Left lobe of liver (tissue), 2 donors: ENCODE data around the gene CFAP73. TPM values are rescaled to one million over a fixed set of nuclear protein-coding genes. Genes with fewer than 3 reads are reported as not detected.

ENCODE experiments used
- ATAC-seq: fragments of 200-7000 bp; cut with Tn5 transposase; one replicate; pipeline ENCODE4 v1.9.1; 2020; ENCODE audit warnings: mild to moderate bottlenecking, moderate library complexity
- DNase-seq: peaks from one replicate; pipeline ENCODE4 v3.0.0-alpha.2; 2020; ENCODE audit warnings: low spot score
- total RNA-seq: library from RNA; stranded (reverse); gene quantifications from one replicate; pipeline ENCODE4 v1.2.1, GENCODE V29; 2021
- donor health status: DM: no; HTN: no; CAD: no; lungs with moderate emphysema.
- donor health status: DM: no; HTN: yes; CAD: no.

CFAP73 gene
- total RNA-seq, 1 donor from 2014 or later = not detected

DNA sequence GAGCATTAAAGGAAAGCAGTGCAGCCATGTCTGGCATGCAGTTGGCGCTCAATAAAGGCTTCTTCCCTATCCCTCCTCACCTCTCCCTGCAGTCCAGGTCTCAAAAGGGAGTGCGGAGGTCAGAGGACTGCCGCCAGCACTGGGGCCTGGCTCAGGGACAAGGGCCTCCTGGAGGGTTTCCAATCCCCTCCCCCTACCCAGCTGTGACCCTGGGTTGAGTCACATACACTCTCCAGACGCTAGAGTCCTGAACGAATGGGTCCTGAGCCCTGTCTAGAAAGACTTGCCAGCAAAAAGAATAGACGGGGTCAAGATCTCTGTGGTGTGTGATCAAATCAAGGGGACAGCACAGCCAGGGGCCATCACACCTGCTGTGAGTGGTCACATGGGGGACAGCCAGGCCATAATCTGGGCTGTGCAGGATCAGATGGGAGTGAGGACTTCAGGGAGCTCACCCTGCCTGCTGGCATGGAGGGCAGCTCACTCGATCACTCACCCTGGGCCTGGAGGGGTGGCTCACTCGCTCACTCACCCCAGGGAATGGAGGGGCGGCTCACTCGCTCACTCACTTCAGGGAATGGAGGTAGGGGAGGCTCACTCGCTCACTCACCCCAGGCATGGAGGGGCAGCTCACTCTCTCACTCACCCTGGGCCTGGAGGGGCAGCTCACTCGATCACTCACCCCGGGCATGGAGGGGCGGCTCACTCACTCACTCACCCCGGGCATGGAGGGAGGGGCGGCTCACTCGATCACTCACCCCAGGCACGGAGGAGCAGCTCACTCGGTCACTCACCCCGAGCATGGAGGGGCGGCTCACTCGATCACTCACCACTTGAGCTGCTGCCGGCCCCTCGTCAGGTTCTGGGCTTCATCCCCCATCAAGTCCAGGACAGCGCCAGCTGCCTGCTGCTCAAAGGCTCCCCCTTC lies 12.8 kb downstream of the CFAP73 start:
- ATAC-seq = peak; percentile 85
- DNase-seq = peak; percentile 79

DNA sequence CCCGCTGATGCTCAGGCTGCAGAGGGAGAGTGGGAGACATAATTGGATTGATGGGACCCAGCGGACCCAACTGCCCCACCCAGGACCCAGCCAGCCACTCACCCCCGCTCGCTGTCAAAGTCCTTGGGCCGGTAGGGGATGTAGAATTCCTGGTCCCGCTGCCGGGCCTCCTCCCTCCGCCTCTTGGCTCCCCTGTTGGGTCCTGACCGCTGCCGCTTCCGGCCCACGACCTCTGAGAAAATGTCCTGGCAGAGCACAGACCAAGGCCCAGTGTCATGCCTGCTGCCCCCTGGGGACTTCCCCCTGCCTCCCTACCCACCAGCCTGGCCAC lies 13.5 kb downstream of the CFAP73 start:
- DNase-seq = no peak
- no peak for ATAC-seq

GRCh38 chr12:113164014-113164413 lies 14.5 kb downstream of the CFAP73 start:
- DNase-seq = no peak
- no peak for ATAC-seq

DNA sequence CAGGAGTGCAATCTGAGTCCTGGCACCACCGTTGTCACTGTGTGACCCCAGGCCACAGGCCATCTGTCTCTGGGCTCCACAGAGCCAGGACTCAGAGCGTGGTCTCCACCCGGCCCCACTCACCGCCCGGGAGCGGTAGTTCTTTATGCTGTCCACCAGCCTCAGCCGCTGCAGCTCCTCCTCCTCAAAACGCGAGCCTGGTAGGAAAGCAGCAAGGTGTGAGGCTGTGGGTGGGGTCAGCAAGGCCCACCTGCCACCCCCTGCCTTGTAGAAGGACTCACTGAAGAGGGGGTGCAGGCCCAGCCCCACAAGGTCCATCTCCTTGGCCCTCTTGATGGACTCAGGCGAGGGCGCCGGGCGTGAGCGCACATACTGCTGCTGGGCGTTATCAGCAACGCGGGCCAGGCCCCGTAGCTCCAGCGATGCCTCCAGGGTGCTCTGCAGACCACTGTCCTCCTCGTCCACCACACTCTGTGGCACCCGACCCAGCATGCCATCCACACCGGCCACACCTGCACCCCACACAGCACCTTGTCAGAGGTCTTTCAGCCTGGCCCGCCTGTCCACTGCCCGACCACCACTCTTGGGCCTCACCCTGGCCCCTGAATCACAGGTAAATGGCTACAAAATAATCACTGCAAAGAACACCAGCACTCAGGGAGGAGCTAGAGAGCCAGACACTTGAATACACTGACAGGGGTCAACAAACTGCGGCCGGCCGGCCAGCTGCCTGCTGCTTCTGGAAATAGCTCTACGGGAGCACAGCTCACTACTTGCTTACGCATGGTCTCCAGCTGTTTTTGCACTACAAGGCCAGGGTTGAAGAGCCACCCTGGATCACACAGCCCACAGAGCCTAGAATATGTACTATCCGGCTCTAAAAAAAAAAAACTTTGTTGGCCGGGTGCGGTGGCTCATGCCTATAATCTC lies 16.3 kb downstream of the CFAP73 start:
- ATAC-seq (no peak), DNase-seq (no peak)

DNA sequence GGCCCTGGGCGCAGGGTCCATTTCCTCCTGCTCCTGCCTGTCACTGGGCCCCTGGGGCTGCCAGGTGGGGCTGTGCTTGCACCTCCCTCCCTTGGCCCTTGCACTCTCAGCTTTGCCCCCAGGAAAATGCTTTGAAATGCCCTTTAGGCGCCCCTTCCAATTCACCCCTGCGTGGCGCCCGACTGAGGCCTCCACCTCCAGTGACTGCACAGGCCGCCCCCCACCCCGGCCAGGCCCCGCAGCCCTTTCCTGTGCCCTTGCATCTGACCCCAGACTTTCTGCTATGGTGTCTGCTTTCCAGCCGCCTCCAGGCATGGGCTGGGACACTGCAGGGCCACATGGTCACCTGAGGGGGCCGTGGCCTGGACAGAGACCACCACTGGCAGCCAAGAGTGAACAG lies 18.3 kb downstream of the CFAP73 start:
- DNase-seq (no peak), ATAC-seq (no peak)

DNA sequence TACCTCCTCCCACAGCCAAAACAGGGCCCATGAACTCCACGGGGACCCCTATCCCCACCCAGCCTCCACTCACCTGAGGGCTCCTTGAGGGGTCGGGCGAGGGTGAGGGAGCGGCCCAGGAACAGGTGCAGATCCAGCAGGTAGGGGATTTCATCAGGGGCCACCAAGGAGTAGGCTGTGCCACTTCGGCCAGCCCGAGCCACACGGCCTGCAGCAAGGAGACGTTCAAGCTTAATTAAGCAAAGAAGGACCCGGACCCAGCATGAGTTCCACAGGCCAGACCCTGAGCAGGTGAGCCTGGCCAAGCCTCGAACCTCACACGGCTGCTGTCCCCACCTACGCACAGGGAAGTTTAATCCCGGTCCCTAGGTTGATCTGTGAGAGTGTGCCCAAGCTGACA lies 20.2 kb downstream of the CFAP73 start:
- no peak for DNase-seq
- ATAC-seq = no peak

DNA sequence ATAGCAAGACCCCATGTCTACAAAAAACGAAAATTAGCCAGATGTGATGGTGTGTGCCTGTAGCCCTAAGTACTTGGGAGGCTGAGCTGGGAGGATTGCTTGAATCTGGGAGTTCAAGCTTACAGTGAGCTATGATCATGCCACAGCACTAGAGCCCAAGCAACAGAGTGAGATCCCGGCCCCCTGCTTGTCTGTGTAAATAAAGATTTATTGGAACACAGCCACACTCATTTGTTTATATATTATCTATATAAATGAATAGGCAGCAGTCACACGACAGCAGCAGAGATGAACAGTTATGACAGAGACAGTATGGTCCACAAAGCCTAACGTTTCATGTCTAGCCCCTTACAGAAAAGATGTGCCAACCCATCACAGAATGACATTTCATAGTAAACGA lies 20.9 kb downstream of the CFAP73 start:
- ATAC-seq (no peak), DNase-seq (no peak)

DNA sequence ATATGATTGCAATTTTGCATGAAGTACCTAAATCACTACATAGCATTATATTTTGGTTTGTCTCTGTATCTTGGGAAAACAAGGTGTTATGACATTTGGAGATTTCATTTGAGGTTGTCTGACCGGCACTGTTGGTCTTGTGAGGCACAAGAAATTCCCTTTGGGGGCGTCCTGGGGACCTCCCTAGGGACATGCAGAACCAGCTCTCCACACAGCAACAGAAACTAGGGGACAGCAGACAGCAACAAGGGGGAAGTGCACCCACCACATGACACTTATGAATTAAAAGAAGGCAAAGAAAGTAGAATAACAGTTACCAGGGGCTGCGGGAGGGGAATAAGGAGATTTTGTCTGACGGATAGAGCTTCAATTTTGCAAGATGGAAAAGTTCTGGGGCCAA lies 21.4 kb downstream of the CFAP73 start:
- ATAC-seq (no peak), DNase-seq (no peak)

DNA sequence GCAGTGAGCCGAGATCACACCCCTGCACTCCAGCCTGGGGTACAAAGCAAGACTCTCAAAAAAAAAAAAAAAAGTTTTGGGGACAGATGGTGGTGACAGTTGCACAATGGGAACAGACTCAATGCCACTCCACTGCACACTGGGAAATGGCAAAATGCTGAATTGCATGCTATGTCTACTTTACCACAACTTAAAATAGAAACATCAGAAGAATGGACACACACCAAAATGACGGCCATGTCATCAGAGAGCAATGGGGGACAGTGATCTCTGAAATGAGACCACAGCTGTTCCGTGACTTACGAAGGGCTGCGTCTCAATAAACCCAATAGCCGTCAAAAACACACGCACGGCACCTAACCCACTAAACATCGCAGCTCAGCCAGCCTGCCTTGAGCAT lies 22.0 kb downstream of the CFAP73 start:
- ATAC-seq (no peak), DNase-seq (no peak)

- ATAC-seq (no peak), DNase-seq (no peak)
Observed at GRCh38 chr12:113172185-113172584, 22.7 kb downstream of the CFAP73 start.

DNA sequence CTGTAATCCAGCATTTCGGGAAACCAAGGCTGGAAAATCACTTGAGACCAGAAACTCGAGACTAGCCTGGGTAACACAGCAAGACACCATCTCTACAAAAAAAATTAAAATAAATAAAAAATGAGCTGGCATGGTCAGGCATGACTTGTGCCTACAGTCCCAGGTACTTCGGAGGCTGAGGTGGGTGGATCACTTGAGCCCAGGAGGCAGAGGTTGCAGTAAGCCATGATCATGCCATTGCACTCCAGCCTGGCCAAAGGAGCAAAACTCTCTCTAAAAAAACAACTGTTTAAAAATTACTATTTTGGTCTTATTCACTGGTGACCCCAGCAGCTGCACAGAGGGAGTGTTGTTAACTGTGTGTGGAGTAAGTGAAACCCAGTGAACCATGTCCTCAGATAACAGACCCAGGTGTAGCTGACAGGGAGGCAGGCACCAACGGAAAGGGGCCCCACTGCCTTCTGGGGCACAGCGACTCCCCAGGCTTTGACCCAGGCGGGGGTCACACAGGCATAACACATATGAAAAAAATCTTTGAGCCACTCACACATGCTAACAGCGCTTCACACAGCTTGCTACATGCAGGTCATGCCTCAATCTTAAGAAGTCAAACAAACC lies 23.7 kb downstream of the CFAP73 start:
- DNase-seq = no peak

GRCh38 chr12:113174461-113175384 lies 25.2 kb downstream of the CFAP73 start:
- ATAC-seq = peak; percentile 96
- peak; percentile 70 for DNase-seq

More for the DNA sequence above, 23.7 kb downstream of the CFAP73 start:
- no peak for ATAC-seq

DNA sequence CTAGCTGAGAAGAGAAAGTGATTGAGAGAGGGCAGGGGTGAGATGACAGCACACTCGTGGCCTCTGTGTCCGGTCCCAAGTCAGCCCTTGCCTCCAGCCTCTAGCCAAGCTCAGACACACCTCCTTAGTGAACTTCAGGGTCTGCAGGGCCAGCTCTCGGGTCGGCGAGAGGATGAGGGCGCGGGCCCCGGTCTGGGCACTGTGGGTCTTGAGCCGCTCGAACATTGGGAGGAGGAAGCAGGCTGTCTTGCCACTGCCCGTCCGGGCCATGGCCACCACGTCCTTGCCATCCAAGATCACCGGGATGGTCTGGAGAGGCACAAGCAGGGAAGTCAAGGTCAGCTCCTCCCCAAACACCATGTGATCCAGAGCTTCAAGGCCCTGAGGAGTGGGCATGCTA lies 29.5 kb downstream of the CFAP73 start:
- DNase-seq (no peak), ATAC-seq (no peak)

DNA sequence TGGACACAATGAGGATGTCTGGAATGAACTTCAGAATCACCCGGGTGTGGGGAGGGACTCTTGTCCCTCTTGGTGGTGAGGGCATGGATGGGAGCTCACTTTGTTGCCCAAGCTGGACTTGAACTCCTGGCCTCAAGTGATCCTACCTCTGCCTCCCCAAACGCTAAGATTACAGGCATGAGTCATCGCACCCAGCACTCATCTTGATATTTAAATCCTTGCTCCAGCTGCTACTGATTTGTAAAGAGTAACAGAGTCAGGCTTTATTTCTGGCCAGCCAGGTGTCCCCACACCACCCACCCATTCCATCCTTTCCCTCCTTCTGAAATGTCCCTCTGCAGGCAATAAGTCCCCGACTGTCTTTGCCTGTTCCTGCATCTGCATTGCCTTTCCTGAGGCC lies 30.8 kb downstream of the CFAP73 start:
- DNase-seq (no peak), ATAC-seq (no peak)

DNA sequence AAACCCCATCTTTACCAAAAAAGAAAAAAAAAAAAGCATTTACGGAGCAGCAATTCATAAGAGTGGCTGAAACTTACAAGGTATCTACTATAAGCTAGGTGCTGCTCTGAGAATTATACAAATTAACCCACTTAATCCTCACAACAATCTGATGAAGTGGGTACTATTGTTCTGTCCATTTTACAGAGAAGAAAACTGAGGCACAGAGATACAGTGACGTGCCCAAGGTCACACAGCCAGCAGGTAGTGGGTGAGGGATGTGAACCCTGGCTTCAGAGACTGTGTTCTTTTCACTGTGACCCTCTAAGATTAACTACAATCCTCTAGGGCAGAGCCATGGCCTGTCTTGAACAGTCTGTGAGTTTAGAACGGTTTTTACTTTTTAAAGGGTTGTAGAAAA lies 32.5 kb downstream of the CFAP73 start:
- no peak for ATAC-seq
- no peak for DNase-seq

- DNase-seq (no peak), ATAC-seq (no peak)
Observed at GRCh38 chr12:113183030-113183589, 33.6 kb downstream of the CFAP73 start.

- DNase-seq (no peak), ATAC-seq (peak; percentile 36)
Observed at GRCh38 chr12:113184098-113184899, 34.8 kb downstream of the CFAP73 start.

DNA sequence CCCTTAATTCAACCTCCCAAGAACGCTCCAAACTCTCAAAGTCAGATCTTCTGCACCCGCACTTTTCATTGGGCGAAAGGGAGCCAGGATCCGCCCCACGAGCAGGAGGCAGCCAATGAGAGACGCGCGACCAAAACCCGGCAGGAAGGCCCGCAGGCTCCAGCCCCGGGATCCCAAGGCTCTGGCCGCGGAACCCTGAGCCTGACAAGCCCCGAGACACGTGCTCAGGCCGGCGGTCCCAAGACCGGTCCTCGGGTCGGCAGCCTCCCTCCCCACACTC lies 35.3 kb downstream of the CFAP73 start:
- DNase-seq = peak; percentile 91
- ATAC-seq = peak; percentile 81
